Upper lobe of left lung (tissue), 4 donors: Measurements from ENCODE around the gene PHETA1.

Experiments used
- CTCF ChIP-seq, 6 experiments: fragments of 450-650 bp in 4 of 6; fragments of 200-600 bp in 2 of 6; sonication (generic) in 2 of 6; IDR thresholded peaks; one replicate each; pipeline ENCODE4 v1.5.1; 2016 to 2019; ENCODE audit warnings: antibody characterized with exemption in 6 of 6
- EP300 ChIP-seq, 4 donors: sonication (generic); formaldehyde crosslinking; IDR thresholded peaks; one replicate each; pipeline ENCODE4 v1.5.1; 2017; ENCODE audit warnings: antibody characterized with exemption in 4 of 4, control low read depth in 2 of 4
- POLR2A ChIP-seq, 4 donors: fragments of 450-650 bp; IDR thresholded peaks; one replicate each; pipeline ENCODE4 v1.5.1; 2016 to 2017; ENCODE audit warnings: antibody characterized with exemption in 4 of 4, mild to moderate bottlenecking in 2 of 4
- POLR2AphosphoS5 ChIP-seq, 2 donors: sonication (generic); formaldehyde crosslinking; IDR thresholded peaks; one replicate each; pipeline ENCODE4 v1.5.1; 2017; ENCODE audit warnings: antibody characterized with exemption in 2 of 2

- TF ChIP-seq EP300 (IDR thresholded peaks at IDR 0.05) (no peak), CTCF (IDR thresholded peaks at IDR 0.05) (no peak), POLR2AphosphoS5 (IDR thresholded peaks at IDR 0.05) (no peak), POLR2A (IDR thresholded peaks at IDR 0.05) (no peak)
Observed at GRCh38 chr12:111319600-111320257, 49.2 kb downstream of the PHETA1 start.
